NCI-H146 treated with DMSO at 0.1 percent for 48 hours (cell line): Measurements from ENCODE around the gene TP63.
"Not testable (repeated sequence)": the region's sequence is repeated elsewhere in the genome, so short reads cannot be mapped to it uniquely, and the experiment has no call there.

Experiments used
- DNase-seq: peaks from one replicate; lab custom pipeline; 2025; ENCODE audit not compliant: unreplicated experiment; lab: John Stamatoyannopoulos, UW

The TP63 gene

GRCh38 chr3:189720736-189721417, 89.7 kb downstream of the TP63 start:
- DNase-seq, result peak; percentile 95

GRCh38 chr3:189721873-189722665, 90.9 kb downstream of the TP63 start:
- no peak for DNase-seq

- peak; percentile 67 for DNase-seq
These were observed 93.2 kb downstream of the TP63 start for GRCh38 chr3:189724356-189724755.

GRCh38 chr3:189726277-189726676, 95.1 kb downstream of the TP63 start:
- no peak for DNase-seq

GRCh38 chr3:189727158-189727557, 96.0 kb downstream of the TP63 start:
- no peak for DNase-seq

GRCh38 chr3:189727898-189728297, 96.7 kb downstream of the TP63 start:
- DNase-seq, result no peak

- DNase-seq, result no peak
These were observed 97.7 kb downstream of the TP63 start for GRCh38 chr3:189728915-189729314.

GRCh38 chr3:189734061-189734460, 102.9 kb downstream of the TP63 start:
- no peak for DNase-seq

- DNase-seq, result no peak
These were observed 104.7 kb downstream of the TP63 start for GRCh38 chr3:189735913-189736312.

GRCh38 chr3:189737071-189737470, 105.9 kb downstream of the TP63 start:
- DNase-seq, result no peak

GRCh38 chr3:189737619-189738018, 106.4 kb downstream of the TP63 start:
- DNase-seq, result no peak

- no peak for DNase-seq
These were observed 108.2 kb downstream of the TP63 start for GRCh38 chr3:189739378-189739777.

- DNase-seq, result no peak
These were observed 109.0 kb downstream of the TP63 start for GRCh38 chr3:189740156-189740555.

GRCh38 chr3:189744235-189744634, 113.0 kb downstream of the TP63 start:
- DNase-seq, result no peak

GRCh38 chr3:189745622-189746021, 114.4 kb downstream of the TP63 start:
- DNase-seq, result no peak

- no peak for DNase-seq
These were observed 116.9 kb downstream of the TP63 start for GRCh38 chr3:189748046-189748445.

- DNase-seq, result not testable (repeated sequence)
These were observed 119.8 kb downstream of the TP63 start for GRCh38 chr3:189750972-189751371.

GRCh38 chr3:189754356-189754755, 123.2 kb downstream of the TP63 start:
- peak; percentile 75 for DNase-seq

GRCh38 chr3:189756582-189757078, 125.4 kb downstream of the TP63 start:
- peak; percentile 97 for DNase-seq

- no peak for DNase-seq
These were observed 127.0 kb downstream of the TP63 start for GRCh38 chr3:189758186-189758585.

- no peak for DNase-seq
These were observed 135.2 kb downstream of the TP63 start for GRCh38 chr3:189766416-189766815.

- DNase-seq, result no peak
These were observed 140.8 kb downstream of the TP63 start for GRCh38 chr3:189771842-189772450.
